Progenitor cell of endocrine pancreas (in vitro differentiated cells): ENCODE data around the gene RHCG. TPM values are rescaled to one million over a fixed set of nuclear protein-coding genes. Genes with fewer than 3 reads are reported as not detected.

ENCODE experiments used
- DNase-seq: peaks from one replicate; pipeline ENCODE4 v3.0.0; 2021; ENCODE audit warnings: low spot score; ENCODE audit not compliant: unreplicated experiment
- H3K27ac Mint-ChIP-seq: 2 replicates; pipeline ENCODE4 v1.8.0; 2021; ENCODE audit warnings: mild to moderate bottlenecking, moderate library complexity, mixed read lengths
- H3K27me3 Mint-ChIP-seq: 2 replicates; pipeline ENCODE4 v1.8.0; 2021; ENCODE audit warnings: mixed read lengths
- H3K36me3 Mint-ChIP-seq: 2 replicates; pipeline ENCODE4 v1.8.0; 2022; ENCODE audit warnings: mixed read lengths; ENCODE audit not compliant: insufficient read depth
- H3K4me1 Mint-ChIP-seq: 2 replicates; pipeline ENCODE4 v1.8.0; 2021; ENCODE audit warnings: low read depth, mixed read lengths
- H3K4me3 Mint-ChIP-seq: 2 replicates; pipeline ENCODE4 v1.8.0; 2021; ENCODE audit warnings: low read depth, mild to moderate bottlenecking, moderate library complexity, mixed read lengths
- H3K9me3 Mint-ChIP-seq: 2 replicates; pipeline ENCODE4 v1.8.0; 2021; ENCODE audit warnings: low read depth, mixed read lengths
- CTCF ChIP-seq: fragments of 200-600 bp; sonication (generic); IDR thresholded peaks from one replicate; pipeline ENCODE4 v1.5.0; 2021; ENCODE audit warnings: antibody characterized with exemption, mild to moderate bottlenecking; ENCODE audit not compliant: unreplicated experiment
- total RNA-seq: library from RNA; stranded (reverse); gene quantifications from 2 replicates; pipeline ENCODE4 v1.2.1, GENCODE V29; 2021

Gene RHCG
- total RNA-seq, 1 donor from 2014 or later, result not detected

GRCh38 chr15:89439764-89440163 is 56.6 kb downstream of the RHCG start:
- no peaks in the 10 kb centered on the region for H3K4me1 Mint-ChIP-seq
- peaks cover 50% of the 10 kb centered on the region for H3K27me3 Mint-ChIP-seq
- DNase-seq, result no peak
- no peak overlapping the region for H3K4me3 Mint-ChIP-seq
- no peak for TF ChIP-seq CTCF
- H3K36me3 Mint-ChIP-seq, result no peaks in the 10 kb centered on the region
- H3K9me3 Mint-ChIP-seq, result no peaks in the 10 kb centered on the region
- no peak overlapping the region for H3K27ac Mint-ChIP-seq

GRCh38 chr15:89436560-89437311 is 59.6 kb downstream of the RHCG start:
- Mint-ChIP-seq H3K27me3 (peaks cover 71% of the 10 kb centered on the region), H3K4me1 (no peaks in the 10 kb centered on the region), H3K9me3 (no peaks in the 10 kb centered on the region), H3K4me3 (no peak overlapping the region), H3K27ac (no peak overlapping the region), H3K36me3 (no peaks in the 10 kb centered on the region)
- no peak for TF ChIP-seq CTCF
- DNase-seq, result no peak

- Mint-ChIP-seq H3K36me3 (no peaks in the 10 kb centered on the region), H3K9me3 (no peaks in the 10 kb centered on the region), H3K27me3 (peaks cover 78% of the 10 kb centered on the region), H3K4me3 (no peak overlapping the region), H3K27ac (no peak overlapping the region), H3K4me1 (peaks cover 3% of the 10 kb centered on the region)
- TF ChIP-seq CTCF, result no peak
- no peak for DNase-seq
Measured at GRCh38 chr15:89435362-89435761, 61.0 kb downstream of the RHCG start.

GRCh38 chr15:89433686-89434085 is 62.7 kb downstream of the RHCG start:
- Mint-ChIP-seq H3K4me1 (peaks cover 4% of the 10 kb centered on the region), H3K27ac (no peak overlapping the region), H3K4me3 (no peak overlapping the region), H3K36me3 (no peaks in the 10 kb centered on the region), H3K9me3 (no peaks in the 10 kb centered on the region), H3K27me3 (peaks cover 83% of the 10 kb centered on the region)
- DNase-seq, result no peak
- TF ChIP-seq CTCF, result no peak

- no peaks in the 10 kb centered on the region for H3K9me3 Mint-ChIP-seq
- H3K27me3 Mint-ChIP-seq, result peaks cover 83% of the 10 kb centered on the region
- TF ChIP-seq CTCF, result peak; percentile 99
- H3K4me3 Mint-ChIP-seq, result peak overlapping the region; percentile 70
- H3K4me1 Mint-ChIP-seq, result peaks cover 4% of the 10 kb centered on the region
- peak overlapping the region; percentile 60 for H3K27ac Mint-ChIP-seq
- DNase-seq, result peak; percentile 94
- H3K36me3 Mint-ChIP-seq, result no peaks in the 10 kb centered on the region
Measured at GRCh38 chr15:89430530-89431341, 65.6 kb downstream of the RHCG start.
